Measurements from ENCODE around the gene ZNF423. TPM values are rescaled to one million over a fixed set of nuclear protein-coding genes. Genes with fewer than 3 reads are reported as not detected.
"Not testable (repeated sequence)": the region's sequence is repeated elsewhere in the genome, so short reads cannot be mapped to it uniquely, and the experiment has no call there.

Gene ZNF423
- 22.5 TPM for total RNA-seq

DNA sequence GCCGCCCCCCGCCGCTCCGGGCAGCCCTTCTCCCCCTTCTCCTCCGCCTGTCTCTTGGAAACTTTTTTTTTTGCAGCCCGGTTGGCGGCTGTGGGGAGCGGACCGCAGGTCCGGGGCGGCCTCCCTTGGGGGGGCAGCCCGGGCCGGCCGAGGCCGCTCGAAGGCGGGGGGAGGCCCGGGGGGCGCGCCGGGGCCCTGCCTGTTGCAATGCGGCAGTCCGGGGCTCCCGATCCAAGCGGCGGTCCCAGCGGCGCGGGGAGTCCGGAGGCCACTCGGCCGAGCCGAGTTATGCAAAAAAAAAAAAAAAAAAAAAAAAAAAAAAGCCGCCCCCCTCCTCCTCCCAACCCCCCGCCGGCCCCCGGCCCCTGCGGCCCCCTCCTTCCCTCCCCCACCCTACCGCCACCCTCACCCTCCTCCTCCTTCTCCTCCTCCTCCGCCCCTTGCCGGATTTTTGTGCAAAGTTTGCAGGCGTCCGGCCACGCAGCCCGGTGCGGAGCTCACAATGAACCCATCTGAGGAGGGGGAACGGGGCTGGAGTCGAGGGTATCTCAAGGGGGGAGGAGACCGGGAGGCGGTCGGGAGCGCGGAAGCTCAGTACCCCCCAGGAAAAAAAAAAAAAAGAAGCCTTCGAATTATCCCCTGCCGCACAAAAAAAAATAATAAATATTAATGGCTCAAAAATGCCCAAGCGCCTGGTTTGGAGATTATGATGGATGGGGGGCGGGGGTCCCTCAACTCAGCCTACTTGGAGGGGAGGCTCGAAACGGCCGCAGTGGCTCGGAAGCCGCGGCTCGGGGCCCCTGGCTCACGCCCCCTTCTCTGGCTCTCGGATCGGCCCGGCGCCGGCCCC is at the start of gene ZNF423:
Gene ZNF423, minus strand, starts transcription at position 291 of the 850 bp plus-strand sequence. CDS start 338 bp downstream, outside the sequence.
- DNase-seq: peak; percentile 81

GRCh38 chr16:49904348-49905062 is 48.6 kb upstream of the ZNF423 start:
- peak; percentile 79 for DNase-seq

- DNase-seq: no peak
Measured at GRCh38 chr16:49902908-49903307, 47.0 kb upstream of the ZNF423 start.

GRCh38 chr16:49901711-49902110 is 45.8 kb upstream of the ZNF423 start:
- DNase-seq: no peak

DNA sequence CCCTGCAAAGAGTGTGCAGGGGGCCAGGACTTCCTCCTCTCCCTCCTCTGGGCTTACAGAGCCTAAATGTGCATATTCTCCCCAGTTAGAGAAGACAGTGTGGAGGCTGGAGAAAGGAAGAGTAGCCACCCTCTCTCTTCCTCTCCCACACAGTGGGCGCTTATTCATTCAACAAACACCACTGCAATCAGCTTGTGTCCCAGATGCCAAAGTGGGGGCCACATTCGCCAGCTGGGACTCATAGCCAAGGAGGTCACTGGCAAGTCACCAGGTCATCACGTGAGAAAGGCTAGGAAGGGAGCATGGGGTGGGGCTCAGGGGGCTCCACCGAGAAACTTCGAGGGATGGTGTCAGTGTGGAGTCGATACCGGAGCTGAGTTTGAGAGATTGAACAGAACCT is 45.0 kb upstream of the ZNF423 start:
- no peak for DNase-seq

DNA sequence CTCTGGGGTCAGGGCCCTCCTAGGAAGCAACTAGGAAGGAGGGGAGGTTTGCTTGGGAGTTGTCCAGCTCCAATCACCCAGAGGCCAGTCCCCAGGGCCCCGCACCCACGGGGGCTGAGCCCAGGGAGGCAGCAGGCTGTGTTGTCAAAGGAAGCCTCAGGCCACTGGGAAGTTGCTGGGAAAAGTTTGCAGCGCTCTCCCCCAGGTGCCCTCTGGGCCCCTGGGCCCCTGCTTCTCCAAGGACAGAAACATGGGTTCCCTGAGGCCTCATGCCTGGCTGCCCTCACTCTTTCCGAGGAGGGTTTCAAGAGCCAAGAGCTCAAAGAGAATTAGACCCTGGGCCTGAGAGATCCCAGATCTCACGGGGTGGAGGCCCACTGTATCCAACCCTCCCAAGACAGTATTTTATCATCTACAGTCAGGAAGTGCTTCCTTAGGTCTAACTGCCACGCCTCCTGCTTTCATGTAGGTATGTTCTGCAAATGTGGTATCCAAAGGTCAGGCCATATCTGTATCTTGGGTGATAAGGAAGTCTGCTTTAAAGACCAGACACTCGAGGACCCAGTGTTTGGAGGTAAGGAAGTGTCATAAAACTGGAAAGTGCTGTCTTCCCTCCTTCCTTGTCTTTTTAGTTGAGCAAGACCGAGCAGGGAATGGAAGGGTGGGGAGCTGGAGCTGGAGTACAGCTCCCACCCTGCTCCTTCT is 44.2 kb upstream of the ZNF423 start:
- DNase-seq: no peak

- DNase-seq: no peak
Measured at GRCh38 chr16:49896447-49896964, 40.6 kb upstream of the ZNF423 start.

GRCh38 chr16:49890876-49891275 is 35.0 kb upstream of the ZNF423 start:
- peak; percentile 30 for DNase-seq

GRCh38 chr16:49889725-49890397 is 33.9 kb upstream of the ZNF423 start:
- no peak for DNase-seq

GRCh38 chr16:49886554-49887094 is 30.7 kb upstream of the ZNF423 start:
- no peak for DNase-seq

- DNase-seq: no peak
Measured at GRCh38 chr16:49884033-49885015, 28.4 kb upstream of the ZNF423 start.

DNA sequence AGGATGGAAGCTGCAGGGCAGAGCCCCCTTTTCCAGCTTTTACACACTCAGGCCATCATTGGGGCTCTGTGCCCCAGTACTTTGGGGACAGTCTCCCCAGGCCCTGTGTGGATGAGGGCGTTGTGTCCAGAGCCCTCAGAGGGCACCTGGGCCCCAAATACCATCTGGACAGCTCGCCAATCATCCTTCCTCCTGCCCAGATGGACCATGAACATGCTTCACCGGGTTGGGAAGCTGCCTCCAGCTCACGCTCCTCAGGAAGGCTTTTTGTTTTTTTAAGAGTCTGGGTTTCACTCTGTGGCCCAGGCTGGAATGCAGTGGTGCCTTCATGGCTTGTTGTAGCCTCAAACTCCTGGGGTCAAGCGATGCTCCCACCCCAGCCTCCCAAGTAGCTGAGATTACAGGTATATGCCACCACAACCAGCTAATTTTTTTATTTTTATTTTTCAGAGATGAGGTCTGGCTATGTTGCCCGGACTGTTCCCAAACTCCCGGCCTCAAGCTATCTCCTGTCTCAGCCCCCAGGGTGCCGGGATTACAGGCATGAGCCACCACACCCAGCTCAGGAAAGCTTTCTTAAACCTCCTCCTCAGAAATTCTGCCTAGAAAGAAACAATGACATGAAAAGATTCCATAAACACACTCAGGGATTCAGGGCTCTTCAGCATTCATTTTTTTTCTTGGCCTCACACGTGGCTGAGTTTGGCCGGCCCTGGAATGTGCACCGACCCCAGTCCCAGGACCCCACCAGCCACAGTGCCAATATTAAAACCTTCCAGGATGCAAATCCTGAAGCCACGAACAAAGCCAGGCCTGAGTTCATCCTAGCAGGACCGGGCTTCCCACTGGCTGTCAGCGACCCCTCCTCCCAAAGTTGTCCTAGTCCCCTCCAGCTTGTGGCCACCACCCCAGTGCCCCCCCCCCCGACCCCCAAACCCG is 27.4 kb upstream of the ZNF423 start:
- DNase-seq: no peak

GRCh38 chr16:49881890-49882289 is 26.0 kb upstream of the ZNF423 start:
- DNase-seq: no peak

- not testable (repeated sequence) for DNase-seq
Measured at GRCh38 chr16:49878540-49878939, 22.6 kb upstream of the ZNF423 start.

GRCh38 chr16:49876716-49877129 is 20.8 kb upstream of the ZNF423 start:
- DNase-seq: peak; percentile 86

- DNase-seq: peak; percentile 33
Measured at GRCh38 chr16:49875806-49876715, 20.1 kb upstream of the ZNF423 start.

- DNase-seq: no peak
Measured at GRCh38 chr16:49874613-49875237, 18.8 kb upstream of the ZNF423 start.

GRCh38 chr16:49871824-49872223 is 15.9 kb upstream of the ZNF423 start:
- not testable (repeated sequence) for DNase-seq

All from tongue (tissue), 2 donors.